Bronchial epithelial cell (primary cell): ENCODE results near the gene SRRM3. TPM values are rescaled to one million over a fixed set of nuclear protein-coding genes. Genes with fewer than 3 reads are reported as not detected.

Source experiments
- DNase-seq: peaks from one replicate; pipeline ENCODE4 v3.0.0-alpha.2; 2010; ENCODE audit warnings: low read depth
- FAIRE-seq: peaks from 2 replicates; lab custom pipeline; 2011; peaks lifted over from hg19 to GRCh38; lab: Jason Lieb, UNC
- H3K27me3 ChIP-seq: 2 replicates; pipeline ENCODE4 v1.5.1; 2011; ENCODE audit warnings: low read length; ENCODE audit not compliant: control insufficient read depth, insufficient read depth
- H3K36me3 ChIP-seq: 2 replicates; pipeline ENCODE4 v1.5.1; 2011; ENCODE audit warnings: low read length; ENCODE audit not compliant: control insufficient read depth, insufficient read depth
- H3K4me3 ChIP-seq: 2 replicates; pipeline ENCODE4 v1.5.1; 2011; ENCODE audit warnings: mild to moderate bottlenecking, low read depth, low read length, control low read depth
- total RNA-seq: library from RNA; depleted of rRNA; stranded (reverse); fragments of >200 nt; gene quantifications from 2 replicates; pipeline ENCODE4 v1.2.1, GENCODE V29; 2014
- TF ChIP-seq, protein P1 (sequence below): IDR thresholded peaks from 2 replicates; pipeline ENCODE4 v1.5.1; 2011; ENCODE audit warnings: mild to moderate bottlenecking, moderate library complexity, low read length, control low read depth, inconsistent platforms; ENCODE audit not compliant: insufficient read depth, severe bottlenecking

The SRRM3 gene
- total RNA-seq, 1 donor from 2014 or later = 0.26 TPM

DNA sequence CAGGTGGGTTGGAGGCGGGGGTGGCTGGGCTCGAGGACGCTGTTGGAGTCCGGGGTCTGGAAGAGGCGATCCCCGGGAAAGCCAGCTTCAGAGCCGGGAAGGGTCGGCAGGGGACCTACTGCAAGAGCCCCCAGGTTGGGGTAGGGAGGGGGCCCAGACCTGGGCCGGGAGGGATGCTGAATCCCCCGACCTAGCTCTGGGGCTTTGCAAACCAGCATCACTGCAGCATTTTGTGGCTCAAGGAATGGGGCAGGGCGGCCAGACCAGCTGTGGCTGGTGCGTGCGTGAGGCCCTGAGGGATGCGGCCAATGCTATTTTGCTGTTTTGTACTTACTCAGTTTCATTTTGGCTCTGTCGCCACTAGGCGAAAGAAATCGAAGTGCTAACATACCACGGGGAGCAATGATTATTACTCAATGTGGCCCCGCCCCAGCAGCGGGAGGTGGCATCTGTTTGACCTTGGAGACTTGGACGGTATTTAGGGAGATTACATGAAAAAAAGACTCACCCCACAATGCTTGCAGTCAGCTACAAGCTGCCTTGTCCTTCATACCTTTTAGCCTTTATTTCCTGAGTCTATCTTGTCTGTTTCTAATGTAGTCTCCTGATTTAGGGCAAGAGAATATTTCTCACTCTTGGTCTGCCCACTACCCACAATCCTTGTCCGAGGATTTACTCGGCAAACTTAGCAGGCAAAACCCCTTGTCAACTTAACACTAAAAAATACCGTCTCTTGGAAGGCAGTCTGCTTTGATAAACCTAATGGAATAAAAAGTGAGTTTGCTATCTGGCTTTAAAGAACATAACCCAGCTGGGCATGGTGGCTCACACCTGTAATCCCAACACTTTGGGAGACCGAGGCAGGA is 117.0 kb downstream of the SRRM3 start:
- TF ChIP-seq, protein P1, sequence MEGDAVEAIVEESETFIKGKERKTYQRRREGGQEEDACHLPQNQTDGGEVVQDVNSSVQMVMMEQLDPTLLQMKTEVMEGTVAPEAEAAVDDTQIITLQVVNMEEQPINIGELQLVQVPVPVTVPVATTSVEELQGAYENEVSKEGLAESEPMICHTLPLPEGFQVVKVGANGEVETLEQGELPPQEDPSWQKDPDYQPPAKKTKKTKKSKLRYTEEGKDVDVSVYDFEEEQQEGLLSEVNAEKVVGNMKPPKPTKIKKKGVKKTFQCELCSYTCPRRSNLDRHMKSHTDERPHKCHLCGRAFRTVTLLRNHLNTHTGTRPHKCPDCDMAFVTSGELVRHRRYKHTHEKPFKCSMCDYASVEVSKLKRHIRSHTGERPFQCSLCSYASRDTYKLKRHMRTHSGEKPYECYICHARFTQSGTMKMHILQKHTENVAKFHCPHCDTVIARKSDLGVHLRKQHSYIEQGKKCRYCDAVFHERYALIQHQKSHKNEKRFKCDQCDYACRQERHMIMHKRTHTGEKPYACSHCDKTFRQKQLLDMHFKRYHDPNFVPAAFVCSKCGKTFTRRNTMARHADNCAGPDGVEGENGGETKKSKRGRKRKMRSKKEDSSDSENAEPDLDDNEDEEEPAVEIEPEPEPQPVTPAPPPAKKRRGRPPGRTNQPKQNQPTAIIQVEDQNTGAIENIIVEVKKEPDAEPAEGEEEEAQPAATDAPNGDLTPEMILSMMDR = peak; percentile 39
- Histone ChIP-seq H3K27me3 (no peaks in the 10 kb centered on the region), H3K4me3 (peak overlapping the region; percentile 62), H3K36me3 (no peaks in the 10 kb centered on the region)
- FAIRE-seq = no peak
- DNase-seq = peak; percentile 75

- no peak for DNase-seq
- TF ChIP-seq, protein P1 = no peak
- peaks cover 12% of the 10 kb centered on the region for H3K36me3 ChIP-seq
- H3K27me3 ChIP-seq = no peaks in the 10 kb centered on the region
- H3K4me3 ChIP-seq = no peak overlapping the region
- no peak for FAIRE-seq
Measured at GRCh38 chr7:76325092-76325491, 123.4 kb downstream of the SRRM3 start.

GRCh38 chr7:76325811-76326210 is 124.1 kb downstream of the SRRM3 start:
- DNase-seq (no peak), FAIRE-seq (no peak)
- TF ChIP-seq, protein P1 = no peak
- Histone ChIP-seq H3K27me3 (no peaks in the 10 kb centered on the region), H3K36me3 (peaks cover 15% of the 10 kb centered on the region), H3K4me3 (no peak overlapping the region)

DNA sequence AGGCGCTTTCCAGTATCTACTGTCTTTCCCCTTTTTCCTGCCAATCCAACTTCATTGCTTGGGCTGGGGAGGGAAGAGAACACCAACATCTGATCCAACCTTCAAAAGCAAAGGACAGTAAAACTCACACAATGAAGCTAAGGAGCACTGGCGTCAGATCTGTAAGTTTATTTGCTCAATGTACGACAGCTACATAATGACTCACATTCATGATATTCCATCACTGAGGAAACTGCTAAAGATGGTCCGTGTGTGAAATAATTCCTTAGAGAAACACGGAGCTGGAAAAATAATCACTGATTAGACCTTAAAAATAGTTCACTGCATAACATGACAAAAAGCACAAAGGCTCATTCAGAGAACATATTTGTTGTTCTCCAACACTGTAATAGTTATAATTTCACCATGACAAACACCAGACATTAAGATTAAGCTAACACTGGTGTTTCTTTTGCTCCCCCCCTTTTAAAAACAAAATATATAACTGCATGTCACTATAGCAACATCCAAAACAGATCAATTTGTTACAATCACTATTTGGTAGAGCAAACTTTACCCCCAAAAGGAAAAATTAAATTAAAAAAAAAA is 125.0 kb downstream of the SRRM3 start:
- no peak overlapping the region for H3K4me3 ChIP-seq
- peaks cover 15% of the 10 kb centered on the region for H3K36me3 ChIP-seq
- FAIRE-seq (no peak), DNase-seq (peak; percentile 28)
- TF ChIP-seq, protein P1 = no peak
- no peaks in the 10 kb centered on the region for H3K27me3 ChIP-seq

GRCh38 chr7:76327610-76328009 is 125.9 kb downstream of the SRRM3 start:
- H3K36me3 ChIP-seq = peaks cover 20% of the 10 kb centered on the region
- H3K4me3 ChIP-seq = no peak overlapping the region
- no peaks in the 10 kb centered on the region for H3K27me3 ChIP-seq
- TF ChIP-seq, protein P1 = no peak
- DNase-seq = no peak
- FAIRE-seq = no peak
